ENCODE results near the gene GAP43. TPM values are rescaled to one million over a fixed set of nuclear protein-coding genes. Genes with fewer than 3 reads are reported as not detected.
A peak's percentile ranks its signal among the peaks of the same experiment; 100 is the strongest.

Gene GAP43
- not detected in 2 replicates for total RNA-seq (2014; rRNA removed; shearing (Covaris generic))
- 0.05 and 0.15 TPM in 2 replicates for polyA plus RNA-seq (2015; cell fraction: cytosol; rRNA removed)
- polyA plus RNA-seq (2015; cell fraction: nucleus; rRNA removed): not detected in 2 replicates

DNA sequence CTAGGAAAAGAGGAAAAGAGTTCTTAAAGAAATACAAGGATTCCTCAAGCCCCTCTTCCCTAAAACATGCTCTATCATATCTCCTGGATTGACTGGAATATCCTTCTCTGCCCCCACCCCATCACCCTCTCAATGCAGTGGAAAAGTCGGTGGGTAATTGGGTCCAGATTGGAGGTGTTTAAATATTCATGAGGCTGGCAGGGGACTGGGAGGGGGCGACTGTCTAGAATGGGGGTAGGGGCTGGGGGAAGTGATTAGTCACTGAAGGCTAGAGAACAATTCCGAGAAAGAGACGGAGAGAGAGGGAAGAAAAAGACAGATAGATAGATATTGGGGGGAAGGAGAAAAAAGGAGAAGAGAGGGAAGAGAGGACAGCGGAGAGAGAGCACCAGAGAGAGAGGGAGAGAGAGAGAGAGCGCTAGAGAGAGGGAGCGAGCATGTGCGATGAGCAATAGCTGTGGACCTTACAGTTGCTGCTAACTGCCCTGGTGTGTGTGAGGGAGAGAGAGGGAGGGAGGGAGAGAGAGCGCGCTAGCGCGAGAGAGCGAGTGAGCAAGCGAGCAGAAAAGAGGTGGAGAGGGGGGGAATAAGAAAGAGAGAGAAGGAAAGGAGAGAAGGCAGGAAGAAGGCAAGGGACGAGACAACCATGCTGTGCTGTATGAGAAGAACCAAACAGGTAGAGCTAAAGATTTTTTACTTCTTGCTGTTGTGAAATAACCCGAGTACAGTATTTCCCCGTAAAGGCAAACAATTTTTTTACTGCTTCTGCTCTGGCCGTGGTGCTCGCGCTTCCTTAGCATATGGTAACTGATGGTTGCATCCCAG, at the start of gene GAP43:
GAP43 (plus strand) TSS at position 467 of the 825 bp plus-strand sequence; CDS start at position 647, 180 bp downstream.
- DNase-seq (ENCODE audit: low read depth, low spot score): peak; percentile 5
- in situ Hi-C loops (cut with HindIII; ENCODE audit: low pct_unique_long_range_greater_than_20kb, low sequenced_read_pairs): no loop called here

DNA sequence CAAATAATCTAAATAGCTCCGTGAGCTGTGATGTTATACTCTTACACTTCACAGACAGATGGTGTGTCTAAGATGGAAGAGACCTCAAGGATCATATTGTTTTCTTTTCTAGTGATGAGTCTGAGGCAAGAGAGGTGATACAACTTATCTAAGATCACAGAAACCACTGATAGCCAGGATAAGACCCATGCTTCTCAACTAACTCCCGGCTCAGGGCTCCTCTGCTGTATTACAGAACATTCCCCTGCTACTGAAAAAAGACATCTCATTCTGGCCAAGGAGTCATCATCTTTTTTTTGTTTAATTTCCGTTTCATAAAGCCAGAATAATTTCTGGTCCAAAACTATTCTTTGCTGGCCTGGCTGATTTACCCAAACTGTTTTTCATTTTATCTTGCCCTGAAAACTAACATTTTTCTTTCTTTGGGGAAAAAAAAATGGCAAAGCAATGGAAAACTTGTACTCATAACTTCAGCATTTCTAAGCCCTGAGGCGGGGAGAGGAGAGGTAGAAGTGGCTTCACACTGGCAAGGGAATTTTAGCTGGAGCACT, 46.9 kb upstream of the GAP43 start:
- in situ Hi-C loops (cut with HindIII; ENCODE audit: low pct_unique_long_range_greater_than_20kb, low sequenced_read_pairs): no loop called here
- no peak for DNase-seq (ENCODE audit: low read depth, low spot score)

DNA sequence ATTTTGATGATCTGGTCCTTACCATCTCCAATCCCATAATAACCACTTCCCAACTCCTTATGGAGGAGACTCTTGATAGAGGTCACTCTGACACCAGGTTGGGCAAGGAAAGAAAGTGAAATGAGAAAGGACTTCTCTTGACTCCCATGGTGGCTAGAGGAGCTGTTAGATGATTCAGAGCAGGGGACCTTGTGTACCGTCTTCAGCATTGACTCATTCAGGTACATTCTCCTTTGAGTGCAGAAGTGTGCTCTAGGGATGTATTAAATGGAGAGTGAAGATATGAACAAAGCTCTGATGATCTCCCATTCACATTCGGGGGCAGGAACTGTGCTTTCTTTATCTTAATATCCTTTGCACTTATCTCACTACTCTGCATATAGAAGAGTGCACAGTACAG, 46.3 kb upstream of the GAP43 start:
- in situ Hi-C loops (cut with HindIII; ENCODE audit: low pct_unique_long_range_greater_than_20kb, low sequenced_read_pairs): no loop called here
- no peak for DNase-seq (ENCODE audit: low read depth, low spot score)

GRCh38 chr3:115578331-115578730, 45.0 kb upstream of the GAP43 start:
- DNase-seq (ENCODE audit: low read depth, low spot score): no peak
- in situ Hi-C loops (cut with HindIII; ENCODE audit: low pct_unique_long_range_greater_than_20kb, low sequenced_read_pairs): no loop called here

GRCh38 chr3:115580566-115580965, 42.7 kb upstream of the GAP43 start:
- in situ Hi-C loops (cut with HindIII; ENCODE audit: low pct_unique_long_range_greater_than_20kb, low sequenced_read_pairs): no loop called here
- no peak for DNase-seq (ENCODE audit: low read depth, low spot score)

DNA sequence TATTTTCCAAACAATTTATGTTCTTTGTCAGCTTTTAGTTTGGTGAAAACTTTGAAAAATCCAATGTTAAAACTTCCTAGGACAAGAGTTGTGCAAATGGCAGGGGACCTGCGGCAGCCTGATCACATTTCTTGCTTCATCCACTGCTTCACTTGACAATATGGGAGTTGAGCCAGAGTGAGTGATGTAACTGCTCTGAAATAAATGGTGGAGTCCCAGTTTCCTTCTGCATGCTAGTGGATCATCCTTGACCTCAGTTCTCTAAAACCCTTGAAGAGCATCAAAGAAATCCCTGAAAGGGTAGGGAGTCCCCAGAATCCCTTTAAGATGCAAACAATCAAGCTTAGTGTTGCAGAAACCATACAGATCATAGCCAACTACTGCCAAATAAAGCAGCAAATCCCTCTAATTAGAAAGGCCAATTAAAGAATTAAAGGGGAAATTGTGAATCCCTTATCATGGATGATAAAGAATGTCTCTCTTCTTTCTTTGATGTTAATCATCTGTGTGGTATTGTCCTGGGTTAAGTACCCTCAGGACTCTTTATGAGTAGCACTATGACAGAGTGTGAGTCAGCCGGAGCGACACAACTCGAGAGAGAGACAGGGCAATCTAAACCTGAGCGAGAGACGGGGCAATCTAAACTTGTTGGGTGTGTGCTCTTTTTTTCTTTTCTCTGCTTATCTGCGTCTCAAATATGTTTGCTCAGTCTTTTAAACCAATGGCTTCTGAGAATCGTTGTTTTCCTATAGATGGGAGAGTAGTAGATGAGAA, 41.8 kb upstream of the GAP43 start:
- in situ Hi-C loops (cut with HindIII; ENCODE audit: low pct_unique_long_range_greater_than_20kb, low sequenced_read_pairs): no loop called here
- DNase-seq (ENCODE audit: low read depth, low spot score): no peak

- DNase-seq (ENCODE audit: low read depth, low spot score): no peak
- in situ Hi-C loops (cut with HindIII; ENCODE audit: low pct_unique_long_range_greater_than_20kb, low sequenced_read_pairs): no loop called here
Measured at GRCh38 chr3:115588201-115589115, 34.9 kb upstream of the GAP43 start.

- no peak for DNase-seq (ENCODE audit: low read depth, low spot score)
- in situ Hi-C loops (cut with HindIII; ENCODE audit: low pct_unique_long_range_greater_than_20kb, low sequenced_read_pairs): no loop called here
Measured at GRCh38 chr3:115590873-115591272, 32.4 kb upstream of the GAP43 start.

GRCh38 chr3:115595611-115596275, 27.6 kb upstream of the GAP43 start:
- DNase-seq (ENCODE audit: low read depth, low spot score): no peak
- in situ Hi-C loops (cut with HindIII; ENCODE audit: low pct_unique_long_range_greater_than_20kb, low sequenced_read_pairs): no loop called here

- in situ Hi-C loops (cut with HindIII; ENCODE audit: low pct_unique_long_range_greater_than_20kb, low sequenced_read_pairs): no loop called here
- DNase-seq (ENCODE audit: low read depth, low spot score): no peak
Measured at GRCh38 chr3:115598216-115598615, 25.1 kb upstream of the GAP43 start.

GRCh38 chr3:115602194-115602593, 21.1 kb upstream of the GAP43 start:
- DNase-seq (ENCODE audit: low read depth, low spot score): no peak
- in situ Hi-C loops (cut with HindIII; ENCODE audit: low pct_unique_long_range_greater_than_20kb, low sequenced_read_pairs): no loop called here

- in situ Hi-C loops (cut with HindIII; ENCODE audit: low pct_unique_long_range_greater_than_20kb, low sequenced_read_pairs): no loop called here
- no peak for DNase-seq (ENCODE audit: low read depth, low spot score)
Measured at GRCh38 chr3:115611630-115612029, 11.7 kb upstream of the GAP43 start.

GRCh38 chr3:115615001-115615814, 8.1 kb upstream of the GAP43 start:
- in situ Hi-C loops (cut with HindIII; ENCODE audit: low pct_unique_long_range_greater_than_20kb, low sequenced_read_pairs): no loop called here
- DNase-seq (ENCODE audit: low read depth, low spot score): no peak

DNA sequence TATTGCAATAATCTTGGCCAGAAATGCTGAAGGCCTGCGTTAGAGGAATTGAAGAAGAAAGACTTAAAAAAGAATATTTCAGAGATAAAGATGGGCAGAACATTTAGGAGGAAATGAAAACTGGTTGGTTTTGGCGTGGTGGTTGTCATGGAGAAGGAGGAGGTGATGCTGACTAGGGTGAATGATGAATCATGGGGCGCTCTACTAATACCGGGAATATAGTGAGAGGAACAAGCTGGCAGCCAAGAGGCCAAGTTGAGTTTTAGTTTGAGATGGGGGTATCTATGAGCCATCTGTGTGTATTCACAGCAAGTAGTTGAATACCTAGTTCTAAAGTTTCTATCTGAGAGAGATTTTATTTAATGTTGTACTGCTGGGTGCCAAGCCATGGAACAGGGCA, 6.8 kb upstream of the GAP43 start:
- DNase-seq (ENCODE audit: low read depth, low spot score): no peak
- in situ Hi-C loops (cut with HindIII; ENCODE audit: low pct_unique_long_range_greater_than_20kb, low sequenced_read_pairs): no loop called here

GRCh38 chr3:115617591-115617990, 5.7 kb upstream of the GAP43 start:
- in situ Hi-C loops (cut with HindIII; ENCODE audit: low pct_unique_long_range_greater_than_20kb, low sequenced_read_pairs): no loop called here
- no peak for DNase-seq (ENCODE audit: low read depth, low spot score)

DNA sequence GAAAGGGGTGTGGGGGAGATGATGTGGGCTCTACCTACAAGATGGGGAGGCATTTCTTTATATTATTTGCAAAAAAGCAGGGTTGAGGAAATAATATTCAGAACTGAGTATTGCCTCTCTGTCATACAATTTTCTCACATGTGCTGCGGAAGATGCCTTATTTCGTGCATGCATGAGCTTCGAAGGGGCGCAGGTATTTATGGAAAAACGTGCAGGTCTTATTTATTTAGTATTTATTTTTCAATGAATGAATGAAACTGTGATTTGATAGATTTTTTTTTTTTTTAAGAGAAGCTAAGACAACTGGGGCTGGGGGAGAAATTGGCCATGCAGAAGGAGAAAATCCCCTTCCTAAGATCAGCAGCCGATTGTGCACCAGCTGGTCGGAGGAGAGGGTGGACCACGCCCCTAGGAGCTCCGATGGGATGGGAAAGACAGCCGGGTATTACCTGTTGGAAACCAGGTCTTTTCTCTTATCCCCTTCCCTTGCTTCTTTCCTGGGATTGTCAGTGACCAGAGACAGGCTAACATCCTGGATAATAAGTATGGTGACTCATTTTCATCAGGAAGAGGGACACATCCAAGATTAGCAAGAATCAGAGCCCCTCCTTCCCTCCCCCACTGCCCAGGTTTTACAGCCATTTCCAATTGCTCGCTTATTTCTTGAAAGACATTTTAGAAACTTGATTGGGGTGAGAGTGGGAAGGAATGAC, 875 bp downstream of the GAP43 start:
- no peak for DNase-seq (ENCODE audit: low read depth, low spot score)
- in situ Hi-C loops (cut with HindIII; ENCODE audit: low pct_unique_long_range_greater_than_20kb, low sequenced_read_pairs): no loop called here

Measured in SK-MEL-5 (cell line).